Neural crest cell (in vitro differentiated cells): ENCODE measurements around the gene DNAJB6. TPM values are rescaled to one million over a fixed set of nuclear protein-coding genes. Genes with fewer than 3 reads are reported as not detected.

Experiments
- DNase-seq: peaks from one replicate; pipeline ENCODE4 v3.0.0; 2021; ENCODE audit warnings: low read depth, mixed read lengths, low spot score
- H3K27ac Mint-ChIP-seq: one replicate; pipeline ENCODE4 v1.8.0; 2021; ENCODE audit warnings: mild to moderate bottlenecking, mixed read lengths; ENCODE audit not compliant: unreplicated experiment
- H3K27me3 Mint-ChIP-seq: 2 replicates; pipeline ENCODE4 v1.8.0; 2021; ENCODE audit warnings: low read depth, mild to moderate bottlenecking, mixed read lengths
- H3K36me3 Mint-ChIP-seq: 2 replicates; pipeline ENCODE4 v1.8.0; 2021; ENCODE audit warnings: low read depth, mild to moderate bottlenecking, mixed read lengths
- H3K4me1 Mint-ChIP-seq: 2 replicates; pipeline ENCODE4 v1.8.0; 2021; ENCODE audit warnings: mixed read lengths
- H3K4me3 Mint-ChIP-seq: one replicate; pipeline ENCODE4 v1.8.0; 2021; ENCODE audit warnings: mild to moderate bottlenecking, mixed read lengths
- H3K9me3 Mint-ChIP-seq: 2 replicates; pipeline ENCODE4 v1.8.0; 2021; ENCODE audit warnings: mixed read lengths
- total RNA-seq: library from RNA; stranded (reverse); gene quantifications from 2 replicates; pipeline ENCODE4 v1.2.1, GENCODE V29; 2021
- TF ChIP-seq, protein P1 (sequence below): fragments of 200-600 bp; sonication (generic); conservative IDR thresholded peaks from 2 replicates; pipeline ENCODE4 v1.5.0; 2021; ENCODE audit warnings: antibody characterized with exemption, mild to moderate bottlenecking

The DNAJB6 gene
- total RNA-seq, 1 donor from 2014 or later: 102 TPM

DNA sequence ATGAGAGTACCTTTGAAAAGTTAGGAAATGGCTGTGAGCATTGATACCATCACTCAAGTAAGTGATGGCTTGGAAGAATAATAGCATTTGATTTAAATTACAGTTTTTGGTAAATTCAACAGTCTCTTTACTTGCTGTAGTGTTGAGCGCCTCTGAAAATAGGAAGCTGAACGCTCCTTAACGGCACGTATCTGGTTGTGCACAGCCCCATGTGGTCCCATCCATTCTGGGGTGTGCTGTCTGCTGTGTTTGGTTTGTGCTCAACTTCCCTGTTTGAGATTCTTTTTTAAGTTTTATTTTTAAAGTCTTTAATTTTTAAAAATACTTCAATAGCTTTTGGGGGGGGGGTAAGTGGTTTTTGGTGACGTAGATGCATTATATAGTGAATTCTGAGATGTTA, 51.5 kb downstream of the DNAJB6 start:
- no peak for DNase-seq
- TF ChIP-seq, protein P1, sequence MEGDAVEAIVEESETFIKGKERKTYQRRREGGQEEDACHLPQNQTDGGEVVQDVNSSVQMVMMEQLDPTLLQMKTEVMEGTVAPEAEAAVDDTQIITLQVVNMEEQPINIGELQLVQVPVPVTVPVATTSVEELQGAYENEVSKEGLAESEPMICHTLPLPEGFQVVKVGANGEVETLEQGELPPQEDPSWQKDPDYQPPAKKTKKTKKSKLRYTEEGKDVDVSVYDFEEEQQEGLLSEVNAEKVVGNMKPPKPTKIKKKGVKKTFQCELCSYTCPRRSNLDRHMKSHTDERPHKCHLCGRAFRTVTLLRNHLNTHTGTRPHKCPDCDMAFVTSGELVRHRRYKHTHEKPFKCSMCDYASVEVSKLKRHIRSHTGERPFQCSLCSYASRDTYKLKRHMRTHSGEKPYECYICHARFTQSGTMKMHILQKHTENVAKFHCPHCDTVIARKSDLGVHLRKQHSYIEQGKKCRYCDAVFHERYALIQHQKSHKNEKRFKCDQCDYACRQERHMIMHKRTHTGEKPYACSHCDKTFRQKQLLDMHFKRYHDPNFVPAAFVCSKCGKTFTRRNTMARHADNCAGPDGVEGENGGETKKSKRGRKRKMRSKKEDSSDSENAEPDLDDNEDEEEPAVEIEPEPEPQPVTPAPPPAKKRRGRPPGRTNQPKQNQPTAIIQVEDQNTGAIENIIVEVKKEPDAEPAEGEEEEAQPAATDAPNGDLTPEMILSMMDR: no peak
- Mint-ChIP-seq H3K27ac (no peak overlapping the region), H3K9me3 (no peaks in the 10 kb centered on the region), H3K36me3 (peaks cover 10% of the 10 kb centered on the region), H3K27me3 (no peaks in the 10 kb centered on the region), H3K4me3 (no peak overlapping the region), H3K4me1 (peaks cover 7% of the 10 kb centered on the region)

DNA sequence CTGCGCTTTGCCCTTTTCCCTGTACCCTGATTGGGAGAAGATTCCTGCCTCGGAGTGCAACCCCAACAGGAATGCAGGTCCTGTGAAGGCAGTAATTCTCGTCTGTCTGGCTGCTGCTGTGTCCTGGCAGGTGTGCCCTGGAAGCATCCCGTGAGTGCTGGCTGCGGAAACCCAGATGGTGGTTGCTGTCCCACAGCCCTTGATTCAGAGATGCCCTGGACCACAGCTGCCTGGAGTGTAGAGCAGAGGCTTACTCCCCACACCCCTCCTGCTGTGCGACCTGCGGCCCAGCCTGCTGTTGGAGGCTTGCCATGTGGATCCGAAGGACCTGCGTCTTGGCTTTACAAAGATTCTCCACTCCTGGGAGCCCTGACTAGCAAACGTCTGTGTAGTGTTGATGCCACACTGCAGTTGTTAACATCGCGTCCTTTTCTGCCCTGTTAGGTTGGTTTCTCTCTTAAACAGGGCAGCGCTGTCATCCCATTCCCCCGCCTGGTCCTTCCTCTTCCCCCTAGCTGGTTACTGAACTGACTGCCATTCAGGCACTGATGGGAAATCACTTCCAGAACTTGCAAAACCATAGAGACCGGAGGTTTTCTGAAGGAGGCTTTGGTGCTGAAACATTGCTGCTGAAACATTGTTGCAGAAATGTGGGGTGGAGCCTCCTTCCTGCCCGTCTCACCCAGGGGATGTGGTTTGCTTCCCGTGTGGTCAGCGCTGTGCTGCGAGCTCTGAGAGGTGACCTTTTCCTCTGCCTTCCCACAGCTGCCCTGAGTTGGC, 53.3 kb downstream of the DNAJB6 start:
- H3K27ac Mint-ChIP-seq: no peak overlapping the region
- H3K4me1 Mint-ChIP-seq: peaks cover 7% of the 10 kb centered on the region
- no peak for DNase-seq
- no peaks in the 10 kb centered on the region for H3K27me3 Mint-ChIP-seq
- no peak overlapping the region for H3K4me3 Mint-ChIP-seq
- no peaks in the 10 kb centered on the region for H3K9me3 Mint-ChIP-seq
- H3K36me3 Mint-ChIP-seq: peaks cover 10% of the 10 kb centered on the region
- TF ChIP-seq, protein P1: no peak

DNA sequence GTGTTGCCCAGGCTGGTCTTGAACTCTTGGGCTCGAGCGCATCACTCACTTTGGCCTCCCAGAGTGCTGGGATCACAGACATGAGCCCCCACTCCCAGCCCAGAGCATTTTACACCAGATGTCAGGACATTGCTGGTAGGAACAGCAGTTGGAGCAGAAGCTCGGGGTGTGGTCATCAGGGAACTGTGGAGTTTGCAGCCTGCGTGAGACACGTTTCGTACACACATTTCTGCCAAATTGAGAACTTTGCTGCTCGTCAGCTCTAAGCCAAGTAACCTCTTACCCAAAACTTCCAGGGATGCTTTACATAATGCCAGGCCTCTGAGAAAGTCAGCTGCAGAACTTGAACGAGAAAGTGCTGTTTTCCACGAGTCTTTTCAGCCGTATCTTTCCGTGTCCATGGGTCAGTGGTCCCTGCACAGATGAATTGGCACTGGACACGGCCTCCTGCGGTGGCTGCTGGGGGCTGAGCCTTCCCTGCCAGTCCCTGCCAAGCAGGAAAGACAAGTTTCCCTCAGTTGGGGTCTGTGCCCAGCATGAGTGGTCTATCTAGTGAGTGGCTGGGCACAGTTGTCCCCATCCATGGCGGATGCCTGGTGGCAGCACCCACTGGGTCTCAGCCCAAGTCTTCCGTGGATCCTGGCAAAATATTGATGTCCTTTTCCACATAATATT, 54.4 kb downstream of the DNAJB6 start:
- H3K27me3 Mint-ChIP-seq: no peaks in the 10 kb centered on the region
- no peak overlapping the region for H3K4me3 Mint-ChIP-seq
- no peaks in the 10 kb centered on the region for H3K9me3 Mint-ChIP-seq
- no peak overlapping the region for H3K27ac Mint-ChIP-seq
- H3K36me3 Mint-ChIP-seq: peaks cover 9% of the 10 kb centered on the region
- DNase-seq: no peak
- TF ChIP-seq, protein P1: no peak
- peaks cover 7% of the 10 kb centered on the region for H3K4me1 Mint-ChIP-seq

DNA sequence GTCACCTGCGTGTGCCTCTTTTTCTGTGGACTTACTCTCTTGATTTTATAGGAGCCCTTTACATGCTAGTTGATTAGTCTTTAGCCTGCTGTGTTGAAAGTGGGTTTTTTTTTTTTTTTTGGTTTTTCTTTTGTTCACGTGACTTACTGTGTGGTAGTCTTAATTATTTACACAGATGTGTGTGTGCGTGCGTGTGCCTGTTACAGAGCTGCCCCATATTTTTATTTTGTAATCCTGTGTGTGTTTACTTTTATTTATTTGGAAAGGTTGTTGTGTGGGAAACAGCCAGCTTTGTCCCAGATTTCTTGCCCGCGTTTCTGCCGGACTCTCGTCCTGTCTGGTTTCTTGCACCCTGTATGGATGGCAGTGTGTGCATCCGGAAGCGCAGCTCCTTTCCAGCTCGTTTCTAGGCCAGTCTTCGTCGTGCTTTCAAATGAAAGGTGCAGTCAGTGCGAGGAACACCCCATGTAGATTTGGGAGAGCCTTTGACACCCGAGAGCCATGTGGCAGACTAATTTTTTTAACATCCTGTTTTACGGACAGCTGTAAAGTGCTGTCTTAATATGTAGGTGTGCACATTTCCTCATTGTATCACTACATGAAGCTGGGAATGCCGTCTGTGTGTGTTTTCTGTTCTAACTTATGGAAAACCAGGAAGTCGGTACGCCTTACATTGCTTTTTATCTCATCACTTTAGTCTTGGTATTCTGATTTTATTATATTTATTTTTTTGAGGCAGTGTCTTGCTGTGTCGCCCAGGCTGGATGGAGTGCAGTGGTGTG, 55.6 kb downstream of the DNAJB6 start:
- peaks cover 1% of the 10 kb centered on the region for H3K4me1 Mint-ChIP-seq
- no peak overlapping the region for H3K27ac Mint-ChIP-seq
- peaks cover 2% of the 10 kb centered on the region for H3K36me3 Mint-ChIP-seq
- no peaks in the 10 kb centered on the region for H3K27me3 Mint-ChIP-seq
- no peak for DNase-seq
- TF ChIP-seq, protein P1: no peak
- H3K4me3 Mint-ChIP-seq: no peak overlapping the region
- H3K9me3 Mint-ChIP-seq: no peaks in the 10 kb centered on the region
